Measurements from ENCODE around the gene AVP. TPM values are rescaled to one million over a fixed set of nuclear protein-coding genes. Genes with fewer than 3 reads are reported as not detected.

Gene AVP
- total RNA-seq, 2 donors from 2014 or later = not detected

DNA sequence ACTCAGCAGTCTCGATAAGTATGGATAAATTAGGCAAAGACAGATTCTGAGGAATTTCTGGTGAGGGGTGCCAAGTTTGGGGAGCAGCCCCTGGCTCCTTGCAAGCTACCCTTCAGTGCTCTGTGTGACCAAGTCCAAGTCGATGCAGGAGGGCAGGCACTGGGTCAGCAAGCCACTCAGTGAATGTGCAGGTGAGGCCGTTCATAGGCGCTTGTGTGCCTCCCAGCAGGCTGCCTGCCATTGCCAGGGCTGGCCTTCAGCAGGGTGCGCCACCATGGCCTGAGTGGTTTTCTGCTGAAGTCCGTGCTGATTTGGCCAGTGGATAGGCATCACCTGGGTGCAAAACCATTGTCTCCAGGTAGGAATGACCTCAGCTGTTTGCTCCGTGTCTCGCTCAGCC, 44.4 kb downstream of the AVP start:
- no peak overlapping the region for H3K27ac ChIP-seq
- no peak for ATAC-seq
- H3K4me1 ChIP-seq = peaks cover 15% of the 10 kb centered on the region
- no peaks in the 10 kb centered on the region for H3K27me3 ChIP-seq
- H3K4me3 ChIP-seq = no peak overlapping the region
- WGBS, 2 donors = 86 to 91% methylated on average over 7 to 8 of the region's 8 CpGs
- H3K36me3 ChIP-seq (replicated peaks in 1 of 2; ENCODE audit: insufficient read depth in 1 of 2, low read depth in 2 of 2) = peaks cover 0 to 24% of the 10 kb centered on the region in 2 donors
- no peak for TF ChIP-seq POLR2A (IDR thresholded peaks at IDR 0.05)
- TF ChIP-seq, protein P1, sequence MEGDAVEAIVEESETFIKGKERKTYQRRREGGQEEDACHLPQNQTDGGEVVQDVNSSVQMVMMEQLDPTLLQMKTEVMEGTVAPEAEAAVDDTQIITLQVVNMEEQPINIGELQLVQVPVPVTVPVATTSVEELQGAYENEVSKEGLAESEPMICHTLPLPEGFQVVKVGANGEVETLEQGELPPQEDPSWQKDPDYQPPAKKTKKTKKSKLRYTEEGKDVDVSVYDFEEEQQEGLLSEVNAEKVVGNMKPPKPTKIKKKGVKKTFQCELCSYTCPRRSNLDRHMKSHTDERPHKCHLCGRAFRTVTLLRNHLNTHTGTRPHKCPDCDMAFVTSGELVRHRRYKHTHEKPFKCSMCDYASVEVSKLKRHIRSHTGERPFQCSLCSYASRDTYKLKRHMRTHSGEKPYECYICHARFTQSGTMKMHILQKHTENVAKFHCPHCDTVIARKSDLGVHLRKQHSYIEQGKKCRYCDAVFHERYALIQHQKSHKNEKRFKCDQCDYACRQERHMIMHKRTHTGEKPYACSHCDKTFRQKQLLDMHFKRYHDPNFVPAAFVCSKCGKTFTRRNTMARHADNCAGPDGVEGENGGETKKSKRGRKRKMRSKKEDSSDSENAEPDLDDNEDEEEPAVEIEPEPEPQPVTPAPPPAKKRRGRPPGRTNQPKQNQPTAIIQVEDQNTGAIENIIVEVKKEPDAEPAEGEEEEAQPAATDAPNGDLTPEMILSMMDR (IDR thresholded peaks at IDR 0.05) = no peak
- no peak for DNase-seq
- no peaks in the 10 kb centered on the region for H3K9me3 ChIP-seq
- intact Hi-C loops (cut with DNase I) = no loop called here

- no peak overlapping the region for H3K4me3 ChIP-seq
- no peaks in the 10 kb centered on the region for H3K9me3 ChIP-seq
- intact Hi-C loops (cut with DNase I) = no loop called here
- no peaks in the 10 kb centered on the region for H3K27me3 ChIP-seq
- peaks cover 15% of the 10 kb centered on the region for H3K4me1 ChIP-seq
- H3K36me3 ChIP-seq (replicated peaks in 1 of 2; ENCODE audit: insufficient read depth in 1 of 2, low read depth in 2 of 2) = peaks cover 0 to 24% of the 10 kb centered on the region in 2 donors
- no peak for TF ChIP-seq POLR2A (IDR thresholded peaks at IDR 0.05)
- no peak overlapping the region for H3K27ac ChIP-seq
- no peak for DNase-seq
- 90% methylated on average over 4 of the region's 4 CpGs for WGBS, 2 donors
- no peak for ATAC-seq
Observed at GRCh38 chr20:3039426-3039825, 45.1 kb downstream of the AVP start.

DNA sequence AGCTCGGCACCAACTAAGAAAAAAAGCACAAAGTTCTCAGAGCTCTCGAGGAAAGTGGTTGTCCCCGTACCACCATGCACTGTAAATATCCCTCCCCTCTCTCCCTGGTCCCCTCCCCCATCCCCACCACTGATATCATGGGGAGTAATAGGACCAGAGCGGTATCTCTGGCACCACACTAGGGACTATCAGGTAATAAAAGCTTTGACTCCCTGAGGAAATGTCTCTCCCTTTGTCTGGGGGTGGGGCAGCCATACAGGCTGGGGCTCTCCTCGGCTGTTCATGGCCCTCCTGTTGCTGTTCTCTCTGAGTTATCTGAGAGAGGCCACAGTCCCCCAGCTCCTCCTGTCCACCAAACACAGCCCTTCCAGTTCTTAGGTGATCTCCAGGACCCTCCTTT, 46.1 kb downstream of the AVP start:
- ATAC-seq (no peak), DNase-seq (no peak)
- no peak overlapping the region for H3K4me3 ChIP-seq
- no peaks in the 10 kb centered on the region for H3K27me3 ChIP-seq
- intact Hi-C loops (cut with DNase I) = no loop called here
- peaks cover 0 to 24% of the 10 kb centered on the region in 2 donors for H3K36me3 ChIP-seq (replicated peaks in 1 of 2; ENCODE audit: insufficient read depth in 1 of 2, low read depth in 2 of 2)
- H3K4me1 ChIP-seq = peaks cover 15% of the 10 kb centered on the region
- H3K27ac ChIP-seq = no peak overlapping the region
- TF ChIP-seq, protein P1 (IDR thresholded peaks at IDR 0.05) = no peak
- no peak for TF ChIP-seq POLR2A (IDR thresholded peaks at IDR 0.05)
- no peaks in the 10 kb centered on the region for H3K9me3 ChIP-seq
- WGBS, 2 donors = 78 to 80% methylated on average over 5 of the region's 5 CpGs

- Histone ChIP-seq H3K27ac (no peak overlapping the region), H3K27me3 (no peaks in the 10 kb centered on the region), H3K4me1 (peaks cover 12% of the 10 kb centered on the region), H3K36me3 (replicated peaks in 1 of 2; ENCODE audit: insufficient read depth in 1 of 2, low read depth in 2 of 2) (peaks cover 0 to 24% of the 10 kb centered on the region in 2 donors), H3K4me3 (no peak overlapping the region), H3K9me3 (no peaks in the 10 kb centered on the region)
- WGBS, 2 donors = 89 to 90% methylated on average over 3 of the region's 3 CpGs
- DNase-seq = no peak
- TF ChIP-seq, protein P1 (IDR thresholded peaks at IDR 0.05) = no peak
- no peak for TF ChIP-seq POLR2A (IDR thresholded peaks at IDR 0.05)
- ATAC-seq = no peak
- intact Hi-C loops (cut with DNase I) = no loop called here
Observed at GRCh38 chr20:3037654-3038053, 46.9 kb downstream of the AVP start.

DNA sequence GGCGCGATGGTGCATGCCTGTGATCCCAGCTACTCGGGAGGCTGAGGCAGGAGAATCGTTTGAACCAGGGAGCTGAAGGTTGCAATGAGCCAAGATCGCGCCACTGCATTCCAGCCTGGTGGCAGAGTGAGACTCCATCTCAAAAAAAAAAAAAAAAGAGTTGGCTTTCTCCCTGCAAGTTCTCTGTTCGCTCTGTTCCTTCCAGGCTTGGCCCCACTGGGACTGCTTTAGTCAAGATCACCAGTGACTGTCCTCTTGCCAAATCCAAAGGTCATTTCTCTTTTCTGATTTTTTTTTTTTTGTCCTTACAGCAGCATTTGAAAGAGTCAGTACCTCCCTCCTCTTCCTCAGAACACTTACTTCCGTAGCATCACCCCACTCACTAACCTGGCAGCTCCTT, 51.9 kb downstream of the AVP start:
- Histone ChIP-seq H3K27ac (no peak overlapping the region), H3K4me3 (no peak overlapping the region), H3K4me1 (no peaks in the 10 kb centered on the region), H3K27me3 (no peaks in the 10 kb centered on the region), H3K36me3 (replicated peaks in 1 of 2; ENCODE audit: insufficient read depth in 1 of 2, low read depth in 2 of 2) (peaks cover 0 to 23% of the 10 kb centered on the region in 2 donors), H3K9me3 (no peaks in the 10 kb centered on the region)
- intact Hi-C loops (cut with DNase I) = no loop called here
- TF ChIP-seq POLR2A (IDR thresholded peaks at IDR 0.05) = no peak
- TF ChIP-seq, protein P1 (IDR thresholded peaks at IDR 0.05) = no peak
- DNase-seq = peak in 1 of 4 donors; percentile 26
- no peak for ATAC-seq
- WGBS, 2 donors = 85 to 96% methylated on average over 8 of the region's 8 CpGs

Other genes starting within 250 kb of the AVP start
- gene PCED1A, start 244.1 kb downstream of the AVP start, total RNA-seq = 10 to 100 TPM; 26.5 to 48.1 TPM
- gene VPS16, start 244.0 kb downstream of the AVP start, total RNA-seq = 10 to 100 TPM; 21.3 to 25.4 TPM
- gene PTPRA, start 211.2 kb downstream of the AVP start, total RNA-seq = 10 to 100 TPM; 22.3 to 24.1 TPM
- gene GNRH2, start 41.1 kb downstream of the AVP start, total RNA-seq = not detected
- gene MRPS26, start 38.7 kb downstream of the AVP start, total RNA-seq = 10 to 100 TPM; 28.0 to 29.0 TPM
- gene OXT, start 13.1 kb downstream of the AVP start, total RNA-seq = not detected
- 1 to 10 TPM; 7.0 to 7.3 TPM for gene FASTKD5, start 75.1 kb upstream of the AVP start, total RNA-seq
- gene UBOX5, start 75.1 kb upstream of the AVP start, total RNA-seq = 1 to 10 TPM; 3.9 to 4.9 TPM
- gene LZTS3, start 88.8 kb upstream of the AVP start, total RNA-seq = 10 to 100 TPM; 38.4 to 72.2 TPM
- 10 to 100 TPM; 64.3 to 82.8 TPM for gene DDRGK1, start 120.0 kb upstream of the AVP start, total RNA-seq
- 10 to 100 TPM; 31.4 to 36.3 TPM for gene ITPA, start 124.8 kb upstream of the AVP start, total RNA-seq
- gene SLC4A11, start 154.5 kb upstream of the AVP start, total RNA-seq = under 1 TPM in 1 of 2 donors, not detected in 1; 0.52 TPM

All from body of pancreas (tissue), 4 donors.